HG03565 (cell line): ENCODE results near the gene SORCS2.

Experiments
- ATAC-seq: cut with Tn5 transposase; IDR thresholded peaks from one replicate; pipeline ENCODE4 v1.9.1; 2021; ENCODE audit warnings: mild to moderate bottlenecking, moderate library complexity; ENCODE audit not compliant: unreplicated experiment

The SORCS2 gene

GRCh38 chr4:7620814-7621176 is 428.5 kb downstream of the SORCS2 start:
- no peak for ATAC-seq

GRCh38 chr4:7621252-7622035 is 429.1 kb downstream of the SORCS2 start:
- ATAC-seq = no peak

- ATAC-seq = no peak
These were observed 430.0 kb downstream of the SORCS2 start for GRCh38 chr4:7622371-7622770.

- ATAC-seq = no peak
These were observed 431.1 kb downstream of the SORCS2 start for GRCh38 chr4:7623468-7623867.

- ATAC-seq = no peak
These were observed 432.1 kb downstream of the SORCS2 start for GRCh38 chr4:7624396-7624980.

- no peak for ATAC-seq
These were observed 432.7 kb downstream of the SORCS2 start for GRCh38 chr4:7625071-7625470.

GRCh38 chr4:7626531-7626930 is 434.2 kb downstream of the SORCS2 start:
- ATAC-seq = no peak

- no peak for ATAC-seq
These were observed 435.2 kb downstream of the SORCS2 start for GRCh38 chr4:7627251-7628250.

GRCh38 chr4:7628432-7628831 is 436.1 kb downstream of the SORCS2 start:
- no peak for ATAC-seq

- no peak for ATAC-seq
These were observed 437.3 kb downstream of the SORCS2 start for GRCh38 chr4:7629501-7630254.

- no peak for ATAC-seq
These were observed 438.4 kb downstream of the SORCS2 start for GRCh38 chr4:7630568-7631287.

- ATAC-seq = no peak
These were observed 439.1 kb downstream of the SORCS2 start for GRCh38 chr4:7631288-7632014.

GRCh38 chr4:7632341-7632740 is 440.0 kb downstream of the SORCS2 start:
- no peak for ATAC-seq

GRCh38 chr4:7632971-7633370 is 440.6 kb downstream of the SORCS2 start:
- no peak for ATAC-seq

GRCh38 chr4:7634661-7635251 is 442.4 kb downstream of the SORCS2 start:
- no peak for ATAC-seq

- ATAC-seq = no peak
These were observed 443.3 kb downstream of the SORCS2 start for GRCh38 chr4:7635445-7636239.

- ATAC-seq = no peak
These were observed 443.8 kb downstream of the SORCS2 start for GRCh38 chr4:7636240-7636508.

GRCh38 chr4:7637139-7637538 is 444.8 kb downstream of the SORCS2 start:
- ATAC-seq = no peak

- ATAC-seq = no peak
These were observed 445.6 kb downstream of the SORCS2 start for GRCh38 chr4:7637971-7638370.
